Measurements from ENCODE around the gene PFKM.

Gene PFKM

DNA sequence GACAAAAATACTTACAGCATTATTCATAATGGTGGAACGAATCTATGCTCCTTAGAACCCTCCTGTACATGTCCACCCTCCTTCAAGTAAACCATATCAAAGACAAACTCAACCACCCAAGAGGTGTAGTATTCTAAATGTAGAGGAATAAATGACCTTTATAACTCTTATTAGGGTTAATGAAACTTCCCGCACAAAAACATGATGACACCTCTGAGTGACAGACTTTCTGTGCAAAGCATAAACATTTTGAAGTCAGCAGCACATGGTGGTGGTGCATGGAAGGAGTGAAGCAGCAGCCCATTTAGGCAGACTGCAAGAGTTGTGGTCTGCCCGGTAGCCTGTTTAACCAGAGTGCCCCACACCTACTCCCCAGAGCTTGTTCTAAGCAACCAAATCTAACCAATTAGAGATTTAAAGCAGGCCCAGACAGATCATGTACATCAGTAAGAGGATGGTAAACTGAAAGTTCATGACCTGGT, 38.8 kb downstream of the PFKM start:
- no peak for DNase-seq

DNA sequence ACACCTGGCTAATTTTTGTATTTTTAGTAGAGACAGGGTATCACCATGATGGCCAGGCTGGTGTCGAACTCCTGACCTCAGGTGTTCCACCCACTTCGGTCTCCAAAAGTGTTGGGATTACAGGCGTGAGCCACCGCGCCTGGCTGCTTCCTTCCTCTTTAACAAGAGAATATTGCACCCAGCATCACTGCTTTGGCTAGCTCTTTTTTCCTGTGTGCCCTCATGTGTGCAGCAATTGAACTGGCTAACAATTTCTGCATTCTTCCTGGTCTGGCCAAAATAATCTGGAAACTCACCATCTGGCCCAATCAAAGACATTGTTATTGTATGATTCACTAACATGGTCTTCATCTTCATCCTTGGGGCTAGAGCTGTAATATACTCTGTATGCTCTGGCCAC, 40.9 kb downstream of the PFKM start:
- DNase-seq, result no peak

DNA sequence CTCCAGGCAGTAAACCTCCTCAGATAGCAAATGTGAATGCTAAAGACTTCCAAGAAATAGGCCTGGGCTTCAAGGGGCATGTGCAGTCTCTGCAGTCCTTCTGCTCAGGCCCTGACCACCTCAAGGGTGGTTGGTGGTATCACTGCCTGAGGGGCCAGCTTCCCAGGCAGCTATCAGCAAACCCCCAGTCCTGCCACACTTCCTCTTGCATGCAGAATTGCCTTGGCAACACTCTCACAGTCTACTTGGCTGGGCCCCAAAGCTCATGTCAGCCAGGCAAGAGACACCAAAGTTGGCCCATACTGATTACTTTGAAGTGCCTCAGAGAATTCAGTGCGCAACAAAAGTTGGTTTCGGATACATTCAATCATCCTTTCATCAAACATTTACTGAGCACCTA, 41.6 kb downstream of the PFKM start:
- DNase-seq, result no peak

DNA sequence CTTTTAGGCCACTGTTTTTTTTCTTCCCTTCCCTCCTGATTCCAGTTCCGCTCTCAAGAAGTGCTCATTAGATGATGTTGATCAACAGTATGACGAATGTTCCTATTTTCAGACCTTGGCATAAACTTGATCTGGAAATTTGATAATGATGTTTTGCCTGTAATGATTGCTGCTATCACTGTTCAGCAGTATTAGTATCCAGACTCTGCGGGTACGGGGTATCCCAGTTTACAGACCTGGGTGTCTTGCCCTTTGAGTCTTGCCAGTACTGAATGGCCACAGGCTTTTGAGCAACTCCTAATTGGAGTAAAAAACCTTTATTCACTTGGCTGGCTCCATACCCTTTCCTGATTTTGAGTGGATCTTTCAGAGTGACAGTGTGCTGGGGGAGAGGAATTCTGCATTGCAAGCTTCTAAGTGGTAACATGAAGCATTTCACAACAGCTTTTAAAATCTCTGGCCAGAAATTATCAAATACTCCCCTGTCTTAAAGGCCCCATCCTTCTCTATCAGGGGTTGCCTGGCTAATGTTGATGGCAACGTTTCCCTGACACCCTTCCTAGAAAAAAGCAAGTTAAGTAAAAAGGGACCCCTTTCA, 44.1 kb downstream of the PFKM start:
- DNase-seq, result no peak

DNA sequence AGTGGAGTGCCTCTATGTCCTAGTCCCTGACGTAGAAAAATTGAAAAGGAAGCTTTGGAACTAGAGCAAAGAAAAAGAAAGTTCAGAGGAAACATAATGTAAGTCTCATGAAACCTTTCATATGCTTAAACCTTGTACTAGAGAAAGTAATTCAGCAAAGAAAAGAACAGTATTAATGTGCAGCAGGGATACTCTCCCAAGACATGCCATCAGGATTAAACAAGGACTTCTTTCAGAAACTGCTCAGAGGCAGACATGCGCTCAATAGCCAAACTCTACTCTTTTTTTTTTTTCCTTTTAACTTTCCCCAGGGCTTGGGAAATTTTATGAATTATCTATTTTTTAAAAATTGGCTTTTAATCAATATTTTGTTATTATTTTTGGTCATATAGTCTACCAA, 45.3 kb downstream of the PFKM start:
- DNase-seq, result no peak

DNA sequence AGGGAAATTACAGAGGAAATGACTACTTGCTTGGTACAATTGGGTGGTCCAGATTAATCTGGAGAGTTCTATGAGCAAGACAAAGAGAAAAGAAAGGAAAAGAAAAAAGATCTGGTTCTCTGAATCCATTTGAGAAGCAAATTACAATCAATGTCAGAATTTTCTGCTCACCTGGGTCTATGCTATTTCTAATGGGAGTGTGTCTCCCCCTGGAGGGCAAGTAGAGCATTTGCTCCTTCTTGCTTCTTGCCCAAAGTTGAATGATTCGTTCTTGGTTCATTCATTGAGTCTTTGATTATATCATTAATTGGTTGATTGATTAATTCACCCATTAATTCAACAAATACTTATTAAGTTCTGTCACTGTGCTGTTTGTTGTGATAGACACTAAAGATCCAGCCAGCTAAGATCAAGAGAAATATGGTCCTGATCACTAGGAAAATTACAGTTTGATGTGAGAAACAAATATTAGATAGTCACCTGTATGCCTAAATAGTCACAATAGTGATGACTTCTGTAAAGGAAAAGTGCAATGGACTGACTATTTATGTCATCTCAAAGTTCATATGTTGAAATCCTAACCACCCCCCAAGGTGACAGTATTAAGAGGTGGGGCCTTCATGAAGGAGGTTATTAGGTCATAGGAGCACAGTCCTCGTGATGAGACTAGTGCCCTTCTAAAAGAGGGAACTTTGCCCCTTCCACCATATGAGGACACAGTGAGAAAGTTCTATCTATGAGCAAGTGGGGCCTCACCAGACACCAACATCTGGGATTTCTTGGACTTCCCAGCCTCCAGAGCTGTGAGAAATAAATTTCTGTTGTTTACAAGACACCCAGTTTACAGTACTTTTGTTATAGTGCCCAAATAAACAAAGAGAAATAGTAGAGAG, 46.2 kb downstream of the PFKM start:
- no peak for DNase-seq

DNA sequence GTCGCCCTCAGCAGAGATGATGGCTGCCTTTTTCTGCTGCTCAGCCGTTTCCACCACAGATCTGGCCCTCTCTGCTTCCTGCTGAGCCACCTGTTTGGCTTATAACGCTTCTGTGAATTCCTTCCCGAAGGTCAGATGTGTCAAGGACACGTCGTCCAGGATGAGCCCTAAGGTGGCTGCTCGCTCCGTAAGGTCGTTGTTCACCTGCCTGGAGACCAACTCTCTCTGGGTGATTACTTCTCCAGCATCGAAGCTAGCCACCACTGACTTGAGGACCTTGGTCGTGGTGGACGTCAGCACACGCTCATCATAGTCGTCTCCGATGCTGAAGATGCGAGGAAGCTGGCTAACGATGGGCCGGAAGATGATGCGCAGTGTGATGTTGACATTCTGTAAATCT, 49.8 kb downstream of the PFKM start:
- no peak for DNase-seq

DNA sequence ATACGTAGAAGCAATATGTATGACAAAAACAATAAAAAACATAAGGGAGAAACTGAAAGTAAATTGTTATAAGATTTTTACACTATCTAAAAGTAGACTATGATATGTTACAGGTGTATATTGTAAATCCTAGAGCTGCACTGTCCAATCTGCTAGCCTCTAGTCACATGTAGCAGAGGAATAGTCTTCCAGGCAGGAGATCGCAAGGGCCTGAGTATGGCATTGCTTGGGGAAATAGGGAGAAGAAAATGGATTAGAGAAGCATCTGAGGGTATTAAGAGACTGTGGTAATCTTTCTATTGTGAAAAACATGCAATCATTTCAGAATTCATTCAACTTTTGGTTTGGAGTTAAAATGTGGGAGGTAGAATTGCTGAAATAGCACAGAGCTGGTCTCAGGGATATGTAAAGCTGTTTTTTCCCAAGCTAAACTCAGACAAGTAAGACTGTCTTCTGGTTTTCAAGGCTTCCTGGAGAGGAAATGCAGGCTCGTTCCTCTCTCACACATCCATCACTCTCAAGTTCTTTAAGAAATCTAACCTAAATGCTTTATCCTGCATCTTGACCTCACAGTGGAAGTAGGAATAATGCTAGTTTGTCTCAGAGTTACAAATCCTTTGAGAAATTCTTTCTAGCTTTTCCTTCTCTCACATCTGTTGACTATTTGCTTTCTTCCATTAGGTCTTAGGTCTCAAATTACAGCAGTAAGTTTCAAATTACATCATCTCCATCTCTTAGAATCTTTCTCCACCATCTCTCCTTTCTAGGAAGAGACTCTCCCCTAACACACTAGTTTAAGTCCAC, 56.7 kb downstream of the PFKM start:
- no peak for DNase-seq

DNA sequence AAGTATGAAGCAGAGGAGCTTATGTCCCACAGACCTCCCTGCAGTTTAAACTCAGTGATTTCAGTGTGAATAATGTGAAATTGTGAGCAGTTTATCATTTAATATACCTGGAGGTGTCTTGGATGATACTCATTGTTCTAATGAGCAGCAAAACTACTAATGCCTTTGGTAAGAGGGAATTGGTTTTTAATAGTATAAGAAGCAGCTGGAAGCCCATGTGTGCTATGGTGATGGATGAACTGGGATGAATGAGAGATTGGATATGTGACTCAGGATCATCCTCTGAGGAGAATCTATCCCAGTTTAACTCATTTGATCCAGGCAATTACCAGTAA, 57.2 kb downstream of the PFKM start:
- DNase-seq, result no peak

DNA sequence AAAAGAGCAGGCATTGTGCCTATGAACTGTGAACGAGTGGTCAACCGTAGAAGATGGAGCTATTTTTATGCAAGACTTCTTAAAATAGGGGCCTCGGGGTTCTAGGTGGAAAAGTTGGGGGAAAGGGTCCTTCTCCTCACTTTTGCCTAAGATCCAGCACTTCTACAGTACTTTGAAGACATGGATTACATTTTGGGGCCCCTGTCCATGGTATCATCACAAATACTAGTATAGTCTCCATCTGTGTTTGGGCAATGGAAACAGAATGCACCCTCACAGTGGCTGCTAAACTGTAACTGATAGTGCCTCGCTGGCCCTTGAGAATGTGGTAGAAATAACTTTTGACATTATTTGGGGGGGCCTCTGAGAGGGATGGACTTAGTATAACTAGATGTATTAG, 58.8 kb downstream of the PFKM start:
- DNase-seq, result no peak

DNA sequence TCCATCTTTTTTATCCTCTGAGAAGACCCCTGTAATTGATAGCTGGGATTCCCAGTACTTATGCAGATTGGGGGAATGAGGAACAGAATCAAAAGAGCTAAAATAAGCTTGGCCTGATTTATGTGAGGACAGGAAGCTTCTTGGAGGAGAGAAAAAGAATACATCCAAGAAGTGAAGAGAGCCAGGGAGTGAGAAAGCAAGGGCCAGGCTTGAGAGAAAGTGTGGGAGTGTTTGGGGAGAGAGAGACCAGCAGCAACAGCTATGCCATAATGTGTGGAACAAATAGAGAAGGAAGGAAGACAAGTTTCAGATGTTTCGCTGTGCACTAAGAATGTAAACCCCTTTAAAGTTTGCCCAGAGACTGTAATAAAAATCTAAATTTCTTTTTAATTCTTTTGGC, 60.3 kb downstream of the PFKM start:
- DNase-seq, result no peak

DNA sequence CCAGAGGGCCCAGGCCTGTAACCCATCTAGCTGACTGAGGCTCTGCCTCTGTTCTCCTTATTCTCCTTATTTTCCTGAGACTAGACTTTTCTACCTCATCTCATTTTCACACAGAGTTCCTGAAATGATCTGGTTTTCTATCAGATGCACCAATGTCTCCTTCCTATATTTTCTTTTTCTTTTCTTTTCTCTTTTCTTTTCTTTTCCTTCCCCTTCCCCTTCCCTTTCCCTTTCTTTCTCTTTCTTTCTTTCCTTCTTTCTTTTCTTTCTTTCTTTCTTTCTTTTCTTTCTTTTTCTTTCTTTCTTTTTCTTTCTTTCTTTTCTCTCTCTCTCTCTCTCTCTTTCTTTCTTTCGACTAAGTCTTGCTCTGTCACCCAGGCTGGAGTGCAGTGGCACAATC, 61.3 kb downstream of the PFKM start:
- DNase-seq, result no peak

DNA sequence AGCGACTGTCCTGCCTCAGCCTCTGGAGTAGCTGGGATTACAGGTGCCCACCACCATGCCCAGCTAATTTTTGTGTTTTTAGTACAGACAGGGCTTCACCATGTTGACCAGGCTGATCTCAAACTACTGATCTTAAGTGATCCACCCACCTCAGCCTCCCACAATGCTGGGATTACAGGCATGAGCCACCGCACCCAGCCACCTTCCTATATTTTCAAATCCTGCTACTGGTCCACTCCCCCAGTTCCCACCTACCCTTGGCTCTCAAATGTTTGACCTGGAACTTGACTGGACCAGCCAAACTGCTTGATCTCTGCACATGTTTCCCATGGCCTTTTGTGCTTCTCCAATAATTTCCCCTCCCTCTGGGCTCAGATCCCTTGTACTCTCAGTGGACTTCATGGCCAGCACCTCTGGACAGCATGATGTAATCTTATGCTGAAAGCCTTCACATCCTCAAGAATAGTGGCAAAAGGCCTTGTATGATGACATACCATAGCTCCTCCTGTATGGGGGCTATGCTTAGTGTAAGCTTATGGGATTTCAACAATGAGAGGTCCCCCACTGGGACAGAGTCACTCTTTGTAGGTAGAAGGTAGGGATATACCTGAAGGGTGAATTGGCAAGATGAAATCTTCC, 61.8 kb downstream of the PFKM start:
- no peak for DNase-seq

DNA sequence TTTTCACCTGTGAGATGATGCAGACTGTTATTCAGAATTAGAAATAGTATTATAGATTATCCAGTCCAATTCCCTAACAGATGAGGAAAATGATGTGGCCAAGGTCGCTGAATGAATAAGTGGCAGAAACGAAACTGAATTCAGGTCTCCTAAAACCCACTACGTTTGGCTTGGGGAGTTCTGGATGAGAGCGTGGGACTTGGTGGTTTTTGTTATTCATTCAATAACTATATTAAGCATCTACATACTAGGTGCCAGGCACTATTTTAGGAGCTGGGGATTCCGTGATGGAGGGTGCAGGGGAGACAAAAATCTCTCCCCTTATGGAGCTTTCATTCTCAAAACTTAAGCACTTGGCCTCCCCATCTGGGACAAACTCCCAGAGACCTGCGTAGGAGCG, 63.5 kb downstream of the PFKM start:
- no peak for DNase-seq

DNA sequence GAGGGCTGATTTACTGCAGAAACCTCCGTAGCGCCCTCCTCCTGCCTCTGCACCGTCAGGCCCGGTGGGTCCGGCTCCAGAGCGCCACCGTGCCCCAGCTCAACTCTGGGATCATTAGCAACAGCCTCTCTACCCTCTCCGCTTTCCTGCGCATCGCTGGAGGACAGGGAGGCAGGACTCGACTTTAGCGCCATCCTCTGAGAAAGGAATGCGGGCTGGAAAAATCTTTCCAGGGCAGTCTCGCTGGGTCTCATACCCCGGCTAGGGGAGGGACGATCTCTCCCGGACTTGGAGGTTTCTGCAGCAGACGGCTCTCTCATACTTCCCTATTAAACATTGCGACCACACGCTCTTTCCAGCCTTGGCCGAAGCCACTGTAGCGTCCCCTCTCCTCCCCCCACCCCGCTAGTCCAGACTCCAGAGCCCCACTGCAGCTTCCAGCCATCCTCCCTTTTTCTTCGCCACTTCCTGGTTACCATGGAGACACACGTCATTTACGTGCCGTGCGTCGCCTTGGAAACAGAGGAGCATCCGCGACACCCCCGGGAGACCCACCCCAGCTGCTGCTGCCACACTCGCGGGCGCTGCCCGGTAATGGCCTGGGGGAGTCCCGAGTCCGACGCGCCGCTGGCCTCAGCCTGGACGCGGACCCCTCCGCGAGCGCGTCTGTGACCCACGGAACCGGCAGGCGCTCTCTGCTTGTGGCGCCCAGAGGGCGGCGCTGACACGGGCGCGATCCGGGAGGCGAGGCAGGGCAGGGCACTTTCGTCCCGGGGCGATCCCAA, 64.1 kb downstream of the PFKM start, which contains the start of gene CCDC184:
CCDC184 (plus strand) TSS at position 554 of the 785 bp plus-strand sequence. CDS start 479 bp downstream, outside the sequence.
- peak; percentile 80 for DNase-seq

DNA sequence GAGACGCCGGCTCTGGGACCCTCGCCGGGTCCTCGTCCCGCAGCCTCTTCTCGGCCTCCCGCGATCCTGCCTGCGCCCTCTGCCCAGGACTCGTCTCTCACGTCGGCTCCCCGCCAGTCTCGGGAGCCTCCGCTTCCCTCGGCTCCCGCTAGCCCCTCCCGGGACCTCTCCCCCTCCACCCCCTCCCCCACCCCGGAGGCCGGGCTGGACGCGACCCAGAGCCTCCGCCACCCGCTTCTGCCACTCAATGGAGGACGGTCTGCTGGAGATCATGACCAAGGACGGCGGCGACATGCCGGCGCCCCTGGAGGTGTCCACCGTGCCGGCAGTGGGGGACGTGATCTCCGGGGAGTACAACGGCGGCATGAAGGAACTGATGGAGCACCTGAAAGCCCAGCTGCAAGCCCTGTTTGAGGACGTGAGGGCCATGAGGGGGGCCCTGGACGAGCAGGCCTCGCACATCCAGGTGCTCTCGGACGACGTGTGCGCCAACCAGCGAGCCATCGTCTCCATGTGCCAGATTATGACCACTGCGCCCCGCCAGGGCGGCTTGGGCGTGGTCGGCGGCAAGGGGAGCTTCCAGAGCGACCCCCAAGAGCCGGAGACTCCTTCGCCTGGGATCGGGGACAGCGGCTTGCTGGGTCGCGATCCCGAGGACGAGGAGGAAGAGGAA, 64.8 kb downstream of the PFKM start:
- peak; percentile 58 for DNase-seq

DNA sequence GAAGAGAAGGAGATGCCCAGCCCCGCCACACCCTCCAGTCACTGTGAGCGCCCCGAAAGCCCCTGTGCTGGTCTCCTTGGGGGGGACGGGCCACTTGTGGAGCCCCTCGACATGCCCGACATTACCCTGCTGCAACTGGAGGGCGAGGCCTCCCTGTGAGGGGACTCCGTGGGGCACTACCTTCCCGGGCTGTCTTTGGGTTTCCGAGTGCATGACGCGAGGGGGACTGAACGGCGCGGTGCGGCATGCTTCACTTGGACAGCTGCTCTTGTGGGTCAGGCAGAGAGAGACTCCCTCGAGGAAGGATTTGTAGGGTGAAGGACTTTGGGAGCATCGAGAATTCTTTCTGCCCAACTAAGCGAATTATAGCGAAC, 65.4 kb downstream of the PFKM start:
- DNase-seq, result no peak

DNA sequence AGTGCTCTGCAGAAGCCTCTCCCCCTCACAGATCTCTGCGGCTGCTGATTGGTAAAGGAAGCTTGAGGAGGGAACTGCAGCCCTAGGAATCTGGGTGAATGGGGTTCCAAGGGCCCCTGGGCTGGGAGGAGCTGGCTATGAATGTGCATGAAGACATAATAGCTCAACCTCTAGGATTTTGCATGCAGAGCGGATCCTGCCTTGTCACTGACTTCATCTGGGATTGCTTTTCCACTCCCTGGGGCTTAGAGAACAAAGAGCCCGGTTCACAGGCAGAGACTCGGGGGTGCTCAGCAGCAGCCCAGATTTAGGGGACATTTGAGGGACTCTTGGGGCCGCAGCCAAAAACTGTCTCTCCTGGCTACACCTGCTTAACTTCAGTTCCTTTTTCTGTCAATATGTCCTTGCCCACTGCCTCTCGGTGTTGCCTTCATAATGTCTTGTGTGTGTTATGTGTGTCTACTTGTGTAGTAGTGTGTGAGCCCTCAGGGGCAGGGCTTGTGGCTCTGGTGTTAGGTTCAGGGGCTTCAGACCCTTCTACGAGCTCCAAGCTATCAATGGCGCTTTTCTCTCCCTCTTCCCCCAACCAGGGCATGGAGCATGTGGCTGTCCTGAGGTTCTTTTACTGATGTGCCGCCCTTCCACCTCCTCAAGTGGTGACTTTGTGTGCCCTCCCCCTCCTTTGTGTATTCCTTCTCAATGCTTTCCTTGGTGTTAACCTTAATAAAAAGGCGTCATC, 66.2 kb downstream of the PFKM start:
- no peak for DNase-seq

DNA sequence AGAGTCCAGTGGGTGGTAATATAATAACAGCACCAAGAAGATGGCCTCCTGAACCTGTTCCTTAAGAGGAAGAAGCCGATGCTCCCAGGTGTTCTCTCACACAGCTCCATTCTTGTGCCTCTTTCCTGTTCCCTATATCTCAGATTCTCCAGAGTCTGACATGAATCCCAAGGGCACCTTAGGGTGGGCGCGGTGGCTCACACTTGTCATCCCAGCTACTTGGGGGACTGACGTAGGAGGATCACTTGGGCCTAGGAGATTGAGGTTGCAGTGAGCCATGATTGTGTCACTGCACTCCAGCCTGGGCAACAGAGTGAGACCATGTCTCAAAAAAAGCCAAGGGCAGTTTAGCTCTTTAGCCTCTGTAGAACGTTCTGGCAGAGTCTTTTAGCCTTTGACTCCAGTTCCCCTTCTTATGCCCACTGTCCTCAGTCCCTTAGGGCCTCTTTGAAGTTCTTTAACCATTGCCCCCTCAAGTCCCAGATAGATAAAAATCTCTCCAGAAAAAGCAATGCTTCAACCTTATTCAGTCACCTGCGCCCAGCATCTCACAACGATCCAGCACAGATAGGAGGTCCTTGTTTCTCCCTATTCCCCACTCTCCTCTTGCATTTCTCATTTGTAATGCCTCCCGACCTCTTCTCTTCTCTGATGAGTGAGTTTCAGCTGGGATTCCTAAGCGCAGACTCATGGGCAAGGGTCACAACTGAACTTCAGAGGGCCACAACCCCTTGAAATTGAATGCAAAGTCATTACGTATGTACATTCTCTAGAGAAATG, 68.9 kb downstream of the PFKM start:
- DNase-seq, result no peak

All from right forelimb (tissue), 1 donor.